H7 (cell line): Measurements from ENCODE around the gene HOTAIR. TPM values are rescaled to one million over a fixed set of nuclear protein-coding genes. Genes with fewer than 3 reads are reported as not detected.
A peak's percentile ranks its signal among the peaks of the same experiment; 100 is the strongest.

ENCODE experiments used
- DNase-seq: peaks from one replicate; pipeline ENCODE4 v3.0.0; 2012
- H3K27me3 ChIP-seq: 2 replicates; pipeline ENCODE4 v1.6.0; 2011; ENCODE audit warnings: mild to moderate bottlenecking, low read length; ENCODE audit not compliant: control insufficient read depth, insufficient read depth
- H3K36me3 ChIP-seq: replicated peaks from 2 replicates; pipeline ENCODE4 v1.5.1; 2011; ENCODE audit warnings: low read length; ENCODE audit not compliant: control insufficient read depth, insufficient read depth
- H3K4me3 ChIP-seq: 2 replicates; pipeline ENCODE4 v1.5.1; 2011; ENCODE audit warnings: low read depth, mild to moderate bottlenecking, control low read depth, low read length, moderate library complexity; ENCODE audit not compliant: insufficient read depth
- total RNA-seq: library from RNA; depleted of rRNA; stranded (reverse); fragments of >200 nt; shearing (Covaris generic); gene quantifications from 2 replicates; pipeline ENCODE4 v1.2.3, GENCODE V29; 2014

HOTAIR gene
- total RNA-seq, 1 experiment from 2014 or later = not detected

- no peaks in the 10 kb centered on the region for H3K36me3 ChIP-seq
- peaks cover 100% of the 10 kb centered on the region for H3K27me3 ChIP-seq
- no peak overlapping the region for H3K4me3 ChIP-seq
- peak; percentile 75 for DNase-seq
Observed at GRCh38 chr12:53949631-53950436, 24.9 kb downstream of the HOTAIR start.

GRCh38 chr12:53948650-53949593 is 25.8 kb downstream of the HOTAIR start:
- no peak overlapping the region for H3K4me3 ChIP-seq
- H3K27me3 ChIP-seq = peaks cover 100% of the 10 kb centered on the region
- no peaks in the 10 kb centered on the region for H3K36me3 ChIP-seq
- peak; percentile 61 for DNase-seq

GRCh38 chr12:53947743-53948142 is 27.0 kb downstream of the HOTAIR start:
- peak; percentile 13 for DNase-seq
- Histone ChIP-seq H3K27me3 (peaks cover 100% of the 10 kb centered on the region), H3K4me3 (no peak overlapping the region), H3K36me3 (no peaks in the 10 kb centered on the region)

GRCh38 chr12:53944907-53945847 is 29.6 kb downstream of the HOTAIR start:
- DNase-seq = peak; percentile 78
- no peak overlapping the region for H3K4me3 ChIP-seq
- H3K36me3 ChIP-seq = no peaks in the 10 kb centered on the region
- peaks cover 100% of the 10 kb centered on the region for H3K27me3 ChIP-seq

GRCh38 chr12:53944209-53944608 is 30.5 kb downstream of the HOTAIR start:
- Histone ChIP-seq H3K4me3 (no peak overlapping the region), H3K27me3 (peaks cover 100% of the 10 kb centered on the region), H3K36me3 (no peaks in the 10 kb centered on the region)
- peak; percentile 25 for DNase-seq

- Histone ChIP-seq H3K27me3 (peaks cover 100% of the 10 kb centered on the region), H3K36me3 (no peaks in the 10 kb centered on the region), H3K4me3 (no peak overlapping the region)
- no peak for DNase-seq
Observed at GRCh38 chr12:53942467-53942997, 32.2 kb downstream of the HOTAIR start.

- Histone ChIP-seq H3K4me3 (no peak overlapping the region), H3K36me3 (no peaks in the 10 kb centered on the region), H3K27me3 (peaks cover 100% of the 10 kb centered on the region)
- DNase-seq = peak; percentile 11
Observed at GRCh38 chr12:53941750-53942149, 33.0 kb downstream of the HOTAIR start.

GRCh38 chr12:53941187-53941586 is 33.6 kb downstream of the HOTAIR start:
- Histone ChIP-seq H3K36me3 (no peaks in the 10 kb centered on the region), H3K27me3 (peaks cover 100% of the 10 kb centered on the region), H3K4me3 (no peak overlapping the region)
- DNase-seq = peak; percentile 5

- H3K4me3 ChIP-seq = no peak overlapping the region
- peaks cover 100% of the 10 kb centered on the region for H3K27me3 ChIP-seq
- DNase-seq = peak; percentile 28
- H3K36me3 ChIP-seq = no peaks in the 10 kb centered on the region
Observed at GRCh38 chr12:53940443-53941014, 34.2 kb downstream of the HOTAIR start.

- no peaks in the 10 kb centered on the region for H3K36me3 ChIP-seq
- H3K4me3 ChIP-seq = no peak overlapping the region; the same call in 1 of the 2 replicates
- peak; percentile 81 for DNase-seq
- H3K27me3 ChIP-seq = peaks cover 100% of the 10 kb centered on the region
Observed at GRCh38 chr12:53939141-53940108, 35.3 kb downstream of the HOTAIR start.

GRCh38 chr12:53938326-53939140 is 36.2 kb downstream of the HOTAIR start, which contains the start of gene HOXC13:
Gene HOXC13 (plus strand): TSS chr12:53938831. CDS start chr12:53938907, 76 bp downstream.
- no peak within 1 kb of the TSS; the same call in 1 of the 2 replicates for H3K4me3 ChIP-seq
- peak; percentile 98 for DNase-seq
- no peaks in the 10 kb centered on the region for H3K36me3 ChIP-seq
- peaks cover 100% of the 10 kb centered on the region for H3K27me3 ChIP-seq
